HG02938 (cell line): ENCODE measurements around the gene ITK.
A peak's percentile ranks its signal among the peaks of the same experiment; 100 is the strongest.

Experiments used
- ATAC-seq: cut with Tn5 transposase; IDR thresholded peaks from one replicate; pipeline ENCODE4 v1.9.1; 2021; ENCODE audit warnings: mild to moderate bottlenecking, moderate library complexity; ENCODE audit not compliant: unreplicated experiment

Gene ITK

DNA sequence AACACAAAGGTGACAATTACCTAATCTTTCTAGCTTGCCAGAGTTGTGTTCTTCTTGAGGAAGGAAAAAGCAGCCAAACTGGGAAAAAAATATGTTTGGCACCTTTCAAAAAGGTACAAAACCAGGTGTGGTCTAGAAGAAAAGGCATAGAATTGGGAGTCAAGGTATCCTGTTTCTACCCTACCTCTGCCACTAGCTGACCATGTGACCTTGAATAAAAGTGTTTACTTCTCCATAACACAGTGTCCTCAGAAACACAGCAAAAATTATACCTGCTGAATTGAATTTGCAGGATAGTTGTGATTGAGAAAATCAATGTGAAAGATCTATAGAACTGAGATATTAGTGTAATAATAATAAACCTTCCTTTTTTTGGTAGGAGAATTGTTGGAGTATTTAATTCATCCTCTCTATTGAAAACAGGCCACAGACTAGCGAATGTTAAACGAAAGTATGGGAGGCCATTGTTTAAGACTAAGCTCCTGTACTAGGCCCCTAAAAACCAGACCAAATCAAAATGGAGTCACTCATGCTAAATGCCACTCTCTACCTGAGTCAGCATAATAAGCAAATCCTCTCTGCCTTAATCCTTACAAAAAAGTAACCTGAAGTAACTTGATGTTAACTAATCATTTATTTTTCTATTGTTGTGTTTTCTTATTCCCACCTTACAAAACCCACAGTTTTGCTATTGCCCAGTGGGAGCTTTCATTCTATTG is 97.8 kb downstream of the ITK start:
- ATAC-seq, result no peak

DNA sequence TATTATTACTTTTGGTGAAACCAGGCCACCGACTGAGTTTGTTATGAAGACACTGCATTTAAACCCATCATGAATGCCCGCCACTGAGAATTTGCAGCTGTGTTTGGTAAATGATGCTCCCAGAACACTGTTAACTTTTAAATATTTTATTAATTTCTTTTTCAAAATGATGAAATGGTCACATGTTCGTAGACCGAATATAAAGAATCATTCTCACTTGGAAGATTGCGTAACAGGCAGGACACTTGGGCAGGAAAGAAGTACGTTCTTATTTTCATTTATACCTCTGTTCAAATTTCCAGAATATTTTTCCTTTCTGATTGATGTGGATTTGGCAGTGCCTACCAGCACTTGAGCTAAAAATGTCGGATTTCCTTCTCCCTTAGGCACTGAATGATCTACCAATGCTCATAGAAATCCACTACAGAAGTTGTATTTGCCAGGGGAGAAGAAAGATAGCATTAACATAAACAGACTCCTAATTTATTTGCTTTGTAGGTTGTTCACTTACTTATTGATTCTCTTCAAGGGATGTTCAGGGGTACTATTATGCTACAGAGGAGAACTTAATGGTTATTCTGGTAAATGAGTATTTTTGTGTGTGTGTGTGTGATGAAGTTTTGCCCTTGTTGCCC is 99.1 kb downstream of the ITK start:
- no peak for ATAC-seq

DNA sequence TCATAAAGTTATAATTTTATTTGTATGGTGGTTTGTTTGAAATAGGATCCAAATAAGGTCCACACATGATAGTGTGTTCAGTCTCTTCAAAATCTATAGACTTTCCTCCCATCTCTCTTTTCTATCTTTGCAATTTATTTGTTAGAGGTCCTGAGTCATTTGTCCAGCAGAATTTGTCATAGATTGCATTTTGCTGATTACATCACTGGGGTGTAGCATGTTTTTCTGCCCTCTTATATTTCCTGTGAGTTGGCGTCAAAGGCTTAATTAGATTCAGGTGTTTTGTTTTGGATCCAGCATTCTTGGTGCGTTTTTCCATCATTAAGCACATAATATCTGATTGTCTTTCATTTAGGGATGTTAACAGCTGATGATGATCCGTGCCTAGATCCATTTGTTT is 100.3 kb downstream of the ITK start:
- no peak for ATAC-seq

DNA sequence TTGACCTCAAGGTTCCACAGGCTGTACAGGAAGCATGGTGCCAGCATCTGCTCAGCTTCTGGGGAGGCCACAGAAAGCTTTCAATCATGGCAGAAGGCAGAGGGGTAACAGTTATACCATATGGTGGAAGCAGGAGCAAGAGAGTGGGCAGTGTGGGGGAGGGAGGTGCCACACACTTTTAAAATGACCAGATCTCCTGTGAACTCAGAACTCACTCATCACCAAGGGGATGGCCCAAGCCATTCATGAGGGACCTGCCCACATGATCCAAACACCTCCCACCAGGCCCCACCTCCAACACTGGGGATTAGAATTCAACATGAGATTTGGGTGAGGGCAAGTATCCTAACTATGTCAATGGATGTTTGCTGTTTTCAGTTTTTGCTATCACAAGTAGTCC is 101.5 kb downstream of the ITK start:
- no peak for ATAC-seq

DNA sequence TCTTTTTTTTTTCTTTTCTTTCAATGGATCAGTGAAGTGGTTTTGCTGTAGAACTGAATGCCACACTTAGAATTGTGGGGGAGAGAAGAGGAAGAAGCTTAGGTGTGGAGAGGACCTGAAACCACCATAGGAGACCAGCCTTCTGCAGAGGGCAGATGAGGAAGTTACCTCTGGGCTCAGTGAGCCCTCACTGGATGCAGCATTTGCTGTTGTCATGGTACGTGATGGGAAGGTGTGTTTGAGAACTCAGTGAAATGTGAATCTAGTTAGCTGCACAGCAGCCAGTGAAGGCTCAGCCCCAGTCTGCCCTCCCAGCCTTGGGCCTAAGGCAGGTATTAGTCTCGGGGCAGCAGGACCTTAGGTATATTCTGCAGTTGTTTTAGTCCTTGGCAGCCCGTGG is 102.8 kb downstream of the ITK start:
- ATAC-seq, result peak; percentile 100

DNA sequence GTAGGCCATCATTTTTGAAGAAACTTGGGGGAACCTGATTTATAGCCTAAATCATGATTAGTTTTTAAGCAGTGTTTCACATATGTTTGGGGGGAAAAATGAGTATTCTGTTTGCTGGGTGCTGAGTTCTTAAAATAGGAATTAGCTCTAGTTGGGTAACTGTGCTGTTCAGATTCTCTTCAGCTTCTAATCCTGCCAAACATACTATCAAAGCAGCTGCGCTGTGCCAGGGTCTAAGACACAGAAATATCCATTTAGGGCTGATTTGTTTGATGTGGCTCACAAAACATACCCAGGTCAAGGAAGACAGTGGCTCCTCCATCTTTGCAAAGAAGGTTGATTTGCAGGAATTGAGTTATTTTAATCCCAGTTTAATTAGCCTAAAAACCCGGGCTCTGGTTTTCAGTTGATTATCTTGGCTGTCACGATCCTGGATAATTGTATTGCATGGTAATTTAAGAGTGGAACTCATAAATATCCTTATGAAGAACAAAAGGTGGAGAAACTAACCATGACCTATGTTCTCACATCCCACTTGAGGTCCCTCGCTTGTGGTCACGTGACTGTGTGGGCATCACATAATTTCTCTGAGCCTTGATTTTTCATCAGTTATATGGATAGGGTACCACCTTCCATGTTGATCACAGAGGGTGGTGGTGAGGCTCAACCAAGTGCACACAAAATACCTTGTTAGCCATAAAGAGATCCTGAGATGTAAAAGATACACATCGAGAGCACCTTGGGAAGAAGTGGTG is 104.0 kb downstream of the ITK start:
- ATAC-seq, result no peak

DNA sequence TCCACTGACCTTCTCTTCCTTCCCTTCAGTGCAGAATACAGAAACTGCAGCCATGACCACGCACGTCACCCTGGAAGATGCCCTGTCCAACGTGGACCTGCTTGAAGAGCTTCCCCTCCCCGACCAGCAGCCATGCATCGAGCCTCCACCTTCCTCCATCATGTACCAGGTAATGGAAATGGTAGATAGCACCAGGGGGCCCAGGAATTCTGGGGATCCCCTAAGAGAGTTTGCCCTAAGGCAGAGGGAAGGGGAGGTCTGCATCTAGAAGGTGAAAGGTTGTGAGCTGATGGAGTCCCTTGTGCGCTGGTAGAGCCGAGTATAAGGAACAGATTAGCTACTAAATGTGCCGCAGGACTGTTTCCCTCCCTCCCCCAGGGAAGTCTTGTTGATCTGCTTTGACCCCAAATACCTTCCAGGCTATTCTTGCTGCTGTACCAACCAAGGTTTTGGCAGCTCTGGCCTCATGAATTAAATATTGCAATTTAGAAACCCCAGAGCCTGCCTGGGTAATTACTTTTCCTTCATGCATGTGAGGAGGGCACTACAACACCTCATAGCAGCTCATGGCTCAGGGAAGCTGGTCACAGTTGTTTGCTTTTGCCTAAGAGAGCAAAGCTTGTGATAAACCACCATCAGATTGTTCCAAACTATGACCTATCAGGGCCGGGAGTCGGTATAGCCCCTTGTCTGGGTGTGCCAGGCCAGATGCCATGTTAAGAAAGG is 104.8 kb downstream of the ITK start:
- ATAC-seq, result no peak

DNA sequence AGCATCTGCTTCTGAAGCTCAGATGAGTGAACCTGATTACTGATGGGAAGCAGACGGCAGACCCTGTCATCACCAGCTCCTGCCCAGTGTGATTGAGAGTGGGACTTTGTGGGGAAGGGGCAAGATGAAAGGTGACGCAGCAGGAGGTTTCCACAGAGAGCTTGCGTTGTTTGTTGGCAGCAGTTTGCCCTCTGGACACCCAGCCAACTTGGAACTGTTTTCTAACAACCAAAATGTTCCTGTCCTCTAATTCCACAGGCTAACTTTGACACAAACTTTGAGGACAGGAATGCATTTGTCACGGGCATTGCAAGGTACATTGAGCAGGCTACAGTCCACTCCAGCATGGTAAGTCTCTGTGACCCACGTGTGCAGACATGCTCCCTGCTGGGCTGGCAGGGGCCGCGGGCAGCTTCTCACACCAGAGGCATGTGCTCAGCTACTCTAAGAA is 106.1 kb downstream of the ITK start:
- ATAC-seq, result no peak

DNA sequence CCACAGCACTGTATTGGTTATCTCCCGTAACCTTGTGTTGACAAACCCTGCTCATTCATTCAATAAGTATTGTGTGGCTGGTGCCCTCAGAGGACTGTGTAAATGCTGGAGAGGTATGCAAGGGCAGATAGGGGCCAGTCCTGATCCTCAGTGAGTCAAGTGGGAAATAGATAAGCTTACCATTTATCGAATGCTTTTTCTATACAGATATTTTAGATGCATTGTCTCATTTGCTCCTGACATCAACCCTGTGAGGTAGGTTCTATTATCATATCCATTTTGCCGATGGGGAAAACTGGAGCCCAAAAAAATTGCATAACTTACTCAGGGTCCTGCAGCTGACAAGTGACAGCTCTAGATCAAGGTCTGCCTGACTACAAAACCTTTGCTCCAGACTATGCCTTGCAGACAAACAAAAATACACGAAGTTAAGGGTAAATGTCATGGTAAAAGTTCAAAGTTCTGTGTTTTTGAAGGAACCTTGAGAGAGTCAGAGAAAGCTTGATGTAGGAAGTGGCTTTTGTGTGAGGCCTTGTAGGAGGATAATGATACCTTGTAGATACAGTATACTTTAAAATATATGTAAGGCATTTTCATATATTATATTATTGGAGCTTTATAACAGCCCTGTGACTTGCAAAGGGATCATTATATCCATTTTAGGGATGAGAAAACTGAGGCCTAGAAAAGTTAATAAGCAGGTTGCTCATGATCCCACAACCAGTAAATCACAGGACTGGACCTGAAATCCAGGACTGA is 107.9 kb downstream of the ITK start:
- ATAC-seq, result no peak

DNA sequence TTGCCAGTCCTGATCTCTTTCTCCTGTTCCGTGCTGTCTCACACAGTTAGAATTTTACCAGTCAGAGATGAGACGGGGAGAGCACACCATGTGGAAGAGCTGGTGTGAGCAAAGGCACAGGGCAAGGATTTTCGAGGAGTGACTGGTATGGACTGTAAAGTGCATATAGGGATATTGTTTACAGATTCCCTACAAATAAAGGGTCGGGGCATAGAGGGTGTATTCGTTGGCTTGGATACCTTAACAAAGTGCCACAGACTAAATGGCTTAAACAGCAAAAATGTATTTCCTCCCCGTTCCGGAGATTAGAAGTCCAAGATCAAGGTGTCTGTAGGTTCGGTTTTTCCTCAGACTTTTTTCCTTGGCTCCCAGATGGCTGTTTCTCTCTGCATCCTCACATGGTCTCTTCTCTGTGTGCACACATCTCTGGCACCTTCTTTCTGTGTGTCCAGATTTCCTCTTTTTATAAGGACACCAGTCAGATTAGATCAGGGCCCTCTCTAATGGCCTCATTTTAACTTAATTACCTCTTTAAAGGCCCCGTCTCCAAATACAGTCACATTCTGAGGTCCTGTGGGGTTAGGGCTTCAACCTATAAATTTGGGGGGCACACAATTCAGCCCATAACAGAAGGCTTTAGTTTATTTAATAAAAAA is 108.7 kb downstream of the ITK start:
- ATAC-seq, result no peak

DNA sequence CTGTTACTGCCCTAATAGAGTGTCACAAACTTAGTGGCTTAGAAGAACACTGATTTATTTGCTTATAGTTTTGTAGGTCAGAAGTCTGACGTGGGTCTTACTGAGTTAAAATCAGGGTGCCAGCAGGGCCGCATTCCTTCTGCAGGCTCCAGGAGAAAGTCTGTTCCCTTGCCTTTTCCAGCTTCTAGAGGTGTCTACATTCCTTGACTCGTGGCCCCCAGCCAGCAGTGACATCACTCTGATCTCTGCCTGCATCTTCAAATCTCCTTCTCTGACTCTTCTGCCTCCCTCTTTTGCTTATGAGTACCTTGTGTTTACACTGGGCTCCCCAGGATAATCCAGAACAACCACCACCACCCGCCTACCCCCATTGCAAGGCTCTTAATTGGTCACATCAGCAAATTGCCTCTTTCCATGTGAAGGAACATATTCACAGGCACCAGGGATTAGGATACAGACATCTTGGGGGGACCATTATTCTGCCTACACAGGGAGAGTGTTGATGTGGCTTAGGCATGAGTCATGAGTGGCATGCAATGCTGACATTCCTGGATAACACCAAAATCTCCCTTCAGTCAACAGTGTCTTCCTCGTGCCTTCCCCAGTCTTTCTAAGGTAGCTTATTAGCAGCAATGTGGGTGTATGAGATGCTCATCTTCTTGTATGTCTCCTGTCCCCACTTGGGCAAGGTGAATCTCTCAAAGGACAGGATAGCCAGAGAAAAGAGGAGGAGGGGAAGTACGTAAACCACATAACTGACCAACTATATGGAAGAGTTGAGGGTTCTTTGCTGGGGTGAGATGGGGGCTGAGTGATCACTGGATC is 109.7 kb downstream of the ITK start:
- no peak for ATAC-seq

DNA sequence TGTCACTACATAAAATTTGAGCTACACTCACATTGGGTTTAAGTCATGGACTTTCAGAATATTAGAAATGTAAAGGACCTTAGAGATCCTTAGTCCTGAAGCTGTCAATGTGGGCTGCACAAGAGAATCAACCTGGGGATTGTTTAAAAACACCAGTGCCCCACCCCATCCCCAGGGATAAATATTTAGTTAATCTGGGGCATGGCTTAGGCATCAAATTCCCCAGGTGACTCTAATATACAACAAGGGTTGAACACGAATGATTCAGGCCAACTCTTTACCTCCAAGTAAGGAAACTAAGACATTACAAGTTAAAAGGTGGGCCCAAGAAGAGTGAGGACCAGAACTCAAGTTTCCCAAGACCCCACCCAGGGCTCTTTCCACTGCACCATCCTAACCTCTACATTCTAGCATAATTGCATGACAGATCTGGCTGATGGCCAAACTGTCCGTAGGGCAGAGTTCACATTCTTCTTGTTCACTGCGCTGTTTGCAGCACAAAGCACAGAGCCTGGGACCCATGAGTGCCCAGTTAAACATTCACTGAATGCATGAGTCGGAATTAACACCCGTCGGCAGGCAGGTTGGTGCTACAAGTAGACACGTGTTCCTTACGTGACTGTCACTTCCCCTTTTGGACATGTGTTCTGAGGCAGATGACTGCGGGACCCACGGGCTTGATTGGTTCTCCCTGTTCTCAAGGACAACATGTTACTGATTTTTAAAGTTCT is 110.5 kb downstream of the ITK start:
- peak; percentile 89 for ATAC-seq

DNA sequence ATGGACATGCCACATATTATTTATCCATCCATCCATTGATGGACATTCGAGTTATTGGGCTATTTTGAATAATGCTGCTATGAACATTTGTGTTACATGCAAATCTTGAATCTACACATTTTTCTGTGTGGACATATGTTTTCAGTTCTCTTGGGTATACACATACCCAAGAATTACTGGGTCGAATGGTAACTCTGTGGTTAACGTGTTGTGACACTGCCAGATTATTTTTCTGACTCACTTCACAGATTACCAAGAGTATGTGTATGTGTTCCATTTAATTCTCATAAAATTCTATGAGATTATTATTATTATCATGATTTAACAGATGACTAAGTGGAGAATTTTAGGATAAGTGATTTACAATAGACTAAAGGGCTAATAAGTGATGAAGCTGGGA is 112.0 kb downstream of the ITK start:
- no peak for ATAC-seq

DNA sequence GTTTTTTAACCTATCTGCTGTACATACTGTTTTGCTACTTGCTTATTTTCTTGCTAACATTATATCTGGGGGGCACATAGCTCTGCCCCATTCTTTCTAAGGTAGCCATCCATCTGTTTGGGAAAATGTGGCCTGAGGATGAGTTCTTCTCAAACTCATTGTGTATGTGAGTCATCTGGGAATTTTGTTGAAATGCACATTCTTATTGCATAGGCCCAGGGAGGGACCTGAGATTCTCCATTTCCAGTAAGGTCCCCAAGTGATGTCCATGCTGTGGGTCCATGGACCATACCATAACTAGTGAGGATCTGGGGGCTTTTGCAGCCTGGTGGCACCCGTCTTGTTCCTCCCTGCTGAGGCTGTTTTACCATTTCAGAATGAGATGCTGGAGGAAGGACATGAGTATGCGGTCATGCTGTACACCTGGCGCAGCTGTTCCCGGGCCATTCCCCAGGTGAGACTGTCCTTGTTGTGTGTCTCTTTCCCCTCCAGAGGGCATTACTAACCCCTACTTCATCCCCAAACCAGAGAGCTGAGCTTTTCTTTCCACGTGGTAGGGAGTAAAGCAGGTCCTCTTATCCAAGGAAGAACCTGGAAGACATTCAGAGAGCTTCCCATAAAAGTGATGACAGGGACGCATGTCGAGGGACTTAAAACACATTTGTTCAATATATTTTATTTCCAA is 113.9 kb downstream of the ITK start:
- ATAC-seq, result no peak

DNA sequence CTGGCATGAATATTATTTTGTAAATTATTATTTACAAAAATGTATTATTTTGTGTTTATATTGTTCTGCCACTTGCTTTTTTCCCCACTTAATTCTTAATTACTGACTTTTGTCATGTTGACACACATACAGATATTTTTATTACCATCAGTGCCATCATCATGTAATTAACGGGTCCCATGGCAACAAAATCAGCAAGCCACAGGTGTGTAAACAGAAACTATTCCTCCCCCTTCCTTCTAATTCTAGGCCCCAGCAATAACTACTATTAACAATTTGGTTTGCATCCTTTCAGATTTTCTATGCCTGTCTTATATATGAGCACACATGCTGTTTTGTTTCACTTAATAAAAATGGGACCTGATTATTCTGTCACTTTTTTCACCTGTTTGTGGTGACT is 114.6 kb downstream of the ITK start:
- ATAC-seq, result no peak

DNA sequence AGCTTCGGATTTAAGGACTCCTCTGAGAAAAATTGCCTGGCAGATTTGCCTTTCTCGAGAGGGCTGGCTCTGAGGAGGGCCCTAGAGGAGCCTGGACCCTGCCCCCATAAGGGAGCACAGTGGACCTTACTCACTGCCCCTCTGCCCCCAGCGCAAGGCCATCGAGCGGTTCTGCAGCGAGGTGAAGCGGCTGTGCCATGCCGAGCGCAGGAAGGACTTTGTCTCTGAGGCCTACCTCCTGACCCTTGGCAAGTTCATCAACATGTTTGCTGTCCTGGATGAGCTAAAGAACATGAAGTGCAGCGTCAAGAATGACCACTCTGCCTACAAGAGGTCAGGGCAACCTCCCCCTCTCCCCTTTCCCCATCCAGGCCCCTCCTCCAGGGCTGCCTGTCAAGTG is 119.9 kb downstream of the ITK start:
- no peak for ATAC-seq

DNA sequence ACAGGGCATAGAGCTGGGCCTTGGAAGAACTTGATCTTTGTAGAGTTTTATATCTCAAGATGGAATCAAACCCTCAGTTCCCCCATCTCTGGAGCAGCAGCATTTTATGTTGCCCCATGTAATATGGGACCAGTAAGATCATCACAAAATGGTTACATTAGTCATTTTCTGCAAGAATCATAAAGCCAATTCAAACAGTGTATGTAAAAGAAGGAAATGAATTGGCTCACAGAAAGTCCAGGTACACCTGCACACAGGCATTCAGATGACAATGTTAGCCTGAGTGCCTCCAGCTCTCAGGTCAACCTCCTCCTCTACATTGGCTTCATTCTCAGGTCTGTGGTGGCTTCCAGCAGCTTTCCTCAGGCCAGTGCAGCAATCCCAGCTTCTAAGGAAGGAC is 120.4 kb downstream of the ITK start:
- ATAC-seq, result no peak

DNA sequence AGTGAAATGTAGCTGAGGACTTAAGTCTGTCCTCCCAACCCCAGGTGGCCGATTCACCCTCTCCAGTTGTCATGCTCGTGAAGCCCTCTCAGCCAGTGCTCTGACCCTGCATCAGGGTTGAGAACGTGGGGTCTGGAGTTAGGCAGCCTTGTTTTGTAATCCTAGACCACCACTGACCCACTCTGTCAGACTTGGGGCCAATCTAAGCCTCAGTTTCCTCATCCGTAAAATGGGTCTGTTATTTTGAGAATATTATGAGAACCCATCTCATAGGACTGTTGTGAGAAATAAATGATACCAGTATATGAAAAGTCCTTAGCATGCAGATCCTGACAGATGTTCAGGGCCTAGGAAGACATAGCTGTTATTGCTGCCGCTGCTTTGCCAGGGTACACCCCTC is 122.4 kb downstream of the ITK start:
- no peak for ATAC-seq
